K562 (cell line): ENCODE results near the gene GPR176. TPM values are rescaled to one million over a fixed set of nuclear protein-coding genes. Genes with fewer than 3 reads are reported as not detected.

Source experiments
- ATAC-seq: fragments of 200-7000 bp; cut with Tn5 transposase; 3 replicates; pipeline ENCODE4 v1.9.1; 2020; ENCODE audit warnings: moderate library complexity
- BruUV-seq: library from RNA; stranded (reverse); fragments of 400-500 nt; replicated peaks from 2 replicates; lab custom pipeline; 2021; lab: Mats Ljungman, UMichigan
- CTCF ChIA-PET: fragments of 300-600 bp; formaldehyde crosslinking; extraction: SDS; loops from one replicate; lab custom pipeline; 2021; ENCODE audit warnings: low intra/inter-chr PET ratio; lab: Yijun Ruan, JAX
- POLR2A ChIA-PET: fragments of 300-600, 350-650 bp; sonication (Branson Sonifier 250); formaldehyde crosslinking; extraction: SDS; loops from one replicate; lab custom pipeline; 2021; ENCODE audit warnings: antibody characterized with exemption, inconsistent platforms; lab: Yijun Ruan, JAX
- DNase-seq, 4 experiments: peaks; one replicate each; pipeline versions ENCODE4 v3.0.0 to v3.0.0-alpha.2; 2011 to 2018; ENCODE audit warnings: low spot score in 3 of 4, mixed read lengths in 3 of 4; ENCODE audit errors: extremely low read depth in 1 of 4
- FAIRE-seq: peaks from 2 replicates; lab custom pipeline; 2011; peaks lifted over from hg19 to GRCh38; lab: Jason Lieb, UNC
- H2AFZ ChIP-seq: 2 replicates; pipeline ENCODE4 v1.6.0; 2011; ENCODE audit warnings: low read depth, low read length, control low read depth, inconsistent platforms
- H3K27ac ChIP-seq: fragments of 200-600 bp; 3 replicates; pipeline ENCODE4 v1.8.0; 2011; ENCODE audit warnings: low read depth, mild to moderate bottlenecking, control low read depth, inconsistent platforms, low read length, moderate library complexity, mixed read lengths; ENCODE audit errors: extremely low read depth
- H3K27me3 ChIP-seq, 2 experiments: fragments of 300-600 bp in 1 of 2; 2 replicates in 1 of 2; 3 replicates in 1 of 2; pipeline versions ENCODE4 v1.6.0 to v1.8.0; 2011; ENCODE audit warnings: inconsistent platforms in 2 of 2, low read length in 2 of 2, mild to moderate bottlenecking in 1 of 2, mixed read lengths in 1 of 2, moderate library complexity in 1 of 2; ENCODE audit not compliant: control insufficient read depth in 2 of 2, insufficient read depth in 2 of 2
- H3K36me3 ChIP-seq: fragments of 300-600 bp; 3 replicates; pipeline ENCODE4 v1.8.0; 2011; ENCODE audit warnings: mild to moderate bottlenecking, low read length, inconsistent platforms; ENCODE audit not compliant: control insufficient read depth, insufficient read depth
- H3K4me1 ChIP-seq, 2 experiments: fragments of 200-600 bp in 1 of 2; replicated peaks in 1 of 2; 2 replicates in 1 of 2; 3 replicates in 1 of 2; pipeline versions ENCODE4 v1.5.1 to v1.8.0; 2011; ENCODE audit warnings: inconsistent platforms in 2 of 2, low read length in 2 of 2, mild to moderate bottlenecking in 1 of 2, mixed read lengths in 1 of 2, moderate library complexity in 1 of 2; ENCODE audit not compliant: control insufficient read depth in 2 of 2, insufficient read depth in 2 of 2
- H3K4me2 ChIP-seq: 2 replicates; pipeline ENCODE4 v1.6.1; 2011; ENCODE audit warnings: low read length, control low read depth, inconsistent platforms, mixed read lengths; ENCODE audit not compliant: insufficient read depth
- H3K4me3 ChIP-seq: fragments of 200-600 bp; sonication (generic), shearing (Covaris generic); 2 replicates; pipeline ENCODE4 v1.5.1; 2016; ENCODE audit warnings: control low read depth, inconsistent platforms
- H3K79me2 ChIP-seq: fragments of 200-600 bp; 3 replicates; pipeline ENCODE4 v1.8.0; 2011; ENCODE audit warnings: low read length, inconsistent platforms; ENCODE audit not compliant: control insufficient read depth, insufficient read depth
- H3K9ac ChIP-seq, 2 experiments: 2 replicates each; pipeline versions ENCODE4 v1.6.0 to v1.6.1; 2011; ENCODE audit warnings: low read depth in 2 of 2, low read length in 2 of 2, control low read depth in 1 of 2, inconsistent platforms in 1 of 2, mild to moderate bottlenecking in 1 of 2, mixed read lengths in 1 of 2; ENCODE audit not compliant: insufficient read depth in 1 of 2
- H3K9me1 ChIP-seq: one replicate; pipeline ENCODE4 v1.6.0; 2011; ENCODE audit warnings: inconsistent platforms, mild to moderate bottlenecking, low read length, moderate library complexity; ENCODE audit not compliant: control insufficient read depth, insufficient read depth
- H3K9me3 ChIP-seq: replicated peaks from 2 replicates; pipeline ENCODE4 v1.5.1; 2011; ENCODE audit warnings: low read depth, low read length, inconsistent platforms; ENCODE audit not compliant: control insufficient read depth, insufficient read depth
- H4K20me1 ChIP-seq: replicated peaks from 2 replicates; pipeline ENCODE4 v1.6.1; 2011; ENCODE audit warnings: low read length, inconsistent platforms, mixed read lengths; ENCODE audit not compliant: control insufficient read depth, insufficient read depth
- C11orf30 ChIP-seq: fragments of 450-650 bp; IDR thresholded peaks from 2 replicates; pipeline ENCODE4 v1.6.1; 2016; ENCODE audit warnings: low read depth, mild to moderate bottlenecking
- CEBPB ChIP-seq: fragments of 450-650 bp; IDR thresholded peaks from 2 replicates; pipeline ENCODE4 v1.6.1; 2016; ENCODE audit warnings: missing genetic modification characterization, missing compliant biosample characterization
- CEBPG ChIP-seq, 3 experiments: fragments of 200-800 bp in 1 of 3; sonication (Bioruptor generic) in 1 of 3; sonication (generic) in 1 of 3; formaldehyde crosslinking in 1 of 3; IDR thresholded peaks in 2 of 3; conservative IDR thresholded peaks in 1 of 3; 2 replicates each; pipeline versions ENCODE4 v1.6.1 to v1.8.0; 2016 to 2022; ENCODE audit warnings: missing compliant biosample characterization in 2 of 3, missing genetic modification characterization in 2 of 3, mild to moderate bottlenecking in 1 of 3, missing genetic modification reagents in 1 of 3
- FOSL1 ChIP-seq: fragments of 200-800 bp; sonication (Bioruptor generic); conservative IDR thresholded peaks from 2 replicates; pipeline ENCODE4 v1.6.1; 2016; ENCODE audit warnings: missing genetic modification characterization, missing compliant biosample characterization
- L3MBTL2 ChIP-seq: fragments of 450-650 bp; IDR thresholded peaks from 2 replicates; pipeline ENCODE4 v1.6.1; 2016; ENCODE audit warnings: mild to moderate bottlenecking, moderate library complexity
- NCOR1 ChIP-seq: fragments of 450-650 bp; IDR thresholded peaks from 2 replicates; pipeline ENCODE4 v1.6.1; 2016; ENCODE audit warnings: mild to moderate bottlenecking, moderate library complexity
- RBM15 ChIP-seq: fragments of 200-400 bp; formaldehyde crosslinking; IDR thresholded peaks from 2 replicates; pipeline ENCODE4 v1.6.1; 2018; ENCODE audit warnings: mild to moderate bottlenecking, low read length, moderate library complexity; ENCODE audit not compliant: insufficient read depth
- SLC30A9 ChIP-seq: fragments of 250-450 bp; sonication (Bioruptor Pico); IDR thresholded peaks from 2 replicates; pipeline ENCODE4 v1.8.0; 2022; ENCODE audit warnings: mild to moderate bottlenecking, moderate library complexity
- SNRNP70 ChIP-seq: fragments of 200-400 bp; formaldehyde crosslinking; optimal IDR thresholded peaks from 2 replicates; pipeline ENCODE3; 2017; ENCODE audit warnings: low read depth, low read length
- WGBS: fragments of 100-300 bp; shearing (Covaris generic); methylation state at CpG from one replicate; pipeline ENCODE4 v1.1.6; 2016; ENCODE audit warnings: low coverage, mixed read lengths; ENCODE audit not compliant: insufficient coverage; ENCODE audit errors: missing lambda C conversion rate; 5-methylcytosine and 5-hydroxymethylcytosine counted together
- in situ Hi-C: fragments of 300-500 bp; cut with MboI; formaldehyde crosslinking; loops from 4 replicates; pipeline ENCODE4 v1.15.0; 2018; ENCODE audit warnings: inconsistent platforms, mixed read lengths
- intact Hi-C: fragments of 100-400 bp; cut with micrococcal nuclease; formaldehyde crosslinking; loops from 2 replicates; pipeline ENCODE4 v1.14.2; 2022
- polyA plus RNA-seq, 8 experiments: library from polyadenylated mRNA; depleted of rRNA in 4 of 8; stranded (reverse) in 5 of 8; unstranded in 3 of 8; fragments of >200 nt; fragmentation: Nextera tagmentation in 2 of 8; fragmentation: Illumina TruSeq in 1 of 8; extraction: Ambion mirVana in 2 of 8; extraction: Trizol in 1 of 8; gene quantifications; 2 replicates each; pipeline versions ENCODE4 v1.2.1 to v1.2.3, GENCODE V29; 2011 to 2014; ENCODE audit warnings: inconsistent platforms in 1 of 8, missing spikeins in 1 of 8
- total RNA-seq, 7 experiments: library from RNA; depleted of rRNA in 6 of 7; stranded (reverse); fragments of >200 nt in 6 of 7; fragmentation: Illumina TruSeq in 2 of 7; extraction: Trizol in 2 of 7; gene quantifications; 2 replicates each; pipeline versions ENCODE4 v1.2.1 to v1.2.3, GENCODE V29; 2011 to 2021; ENCODE audit warnings: low replicate concordance in 1 of 7
- TF ChIP-seq, protein P1 (sequence below): fragments of 250-450 bp; sonication (Bioruptor Pico); IDR thresholded peaks from 2 replicates; pipeline ENCODE4 v1.4.0; 2020; ENCODE audit warnings: mild to moderate bottlenecking, moderate library complexity, borderline replicate concordance
- TF ChIP-seq, protein P2 (sequence below), 2 experiments: fragments of 450-650 bp; IDR thresholded peaks; 2 replicates each; pipeline ENCODE4 v1.6.1; 2016
- TF ChIP-seq, protein P3 (sequence below): fragments of 450-650 bp; IDR thresholded peaks from 2 replicates; pipeline ENCODE4 v1.6.1; 2016; ENCODE audit warnings: missing biosample characterization, missing genetic modification characterization

GPR176 gene
- total and polyA plus RNA-seq, 9 of the 15 experiments (the other 6 are each of a cell fraction or from before 2014, with no cell fraction given), result 0.03 to 1.2 (median 0.76) TPM

DNA sequence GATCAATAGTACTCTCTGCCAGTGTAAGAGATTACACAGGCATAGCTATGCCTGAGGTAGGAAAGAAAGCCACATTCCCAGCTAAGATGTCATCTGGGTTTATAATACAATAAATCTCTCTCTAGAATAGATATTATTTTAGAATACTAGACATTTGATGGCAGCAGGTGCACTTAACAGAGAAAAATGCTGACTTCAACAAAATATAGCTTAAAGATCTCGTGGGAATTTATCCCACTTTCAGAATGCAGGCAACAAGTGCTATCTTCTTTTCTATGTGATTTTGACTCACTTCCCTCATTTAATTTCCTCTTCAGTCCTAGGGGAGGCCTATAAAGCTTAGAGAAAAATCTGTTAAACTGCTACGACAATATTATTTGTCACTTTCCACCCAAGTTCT lies 76.5 kb downstream of the GPR176 start (continued):
- TF ChIP-seq, protein P1, sequence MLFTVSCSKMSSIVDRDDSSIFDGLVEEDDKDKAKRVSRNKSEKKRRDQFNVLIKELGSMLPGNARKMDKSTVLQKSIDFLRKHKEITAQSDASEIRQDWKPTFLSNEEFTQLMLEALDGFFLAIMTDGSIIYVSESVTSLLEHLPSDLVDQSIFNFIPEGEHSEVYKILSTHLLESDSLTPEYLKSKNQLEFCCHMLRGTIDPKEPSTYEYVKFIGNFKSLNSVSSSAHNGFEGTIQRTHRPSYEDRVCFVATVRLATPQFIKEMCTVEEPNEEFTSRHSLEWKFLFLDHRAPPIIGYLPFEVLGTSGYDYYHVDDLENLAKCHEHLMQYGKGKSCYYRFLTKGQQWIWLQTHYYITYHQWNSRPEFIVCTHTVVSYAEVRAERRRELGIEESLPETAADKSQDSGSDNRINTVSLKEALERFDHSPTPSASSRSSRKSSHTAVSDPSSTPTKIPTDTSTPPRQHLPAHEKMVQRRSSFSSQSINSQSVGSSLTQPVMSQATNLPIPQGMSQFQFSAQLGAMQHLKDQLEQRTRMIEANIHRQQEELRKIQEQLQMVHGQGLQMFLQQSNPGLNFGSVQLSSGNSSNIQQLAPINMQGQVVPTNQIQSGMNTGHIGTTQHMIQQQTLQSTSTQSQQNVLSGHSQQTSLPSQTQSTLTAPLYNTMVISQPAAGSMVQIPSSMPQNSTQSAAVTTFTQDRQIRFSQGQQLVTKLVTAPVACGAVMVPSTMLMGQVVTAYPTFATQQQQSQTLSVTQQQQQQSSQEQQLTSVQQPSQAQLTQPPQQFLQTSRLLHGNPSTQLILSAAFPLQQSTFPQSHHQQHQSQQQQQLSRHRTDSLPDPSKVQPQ (CRISPR knock-in tag), result no peak
- TF ChIP-seq, protein P2, sequence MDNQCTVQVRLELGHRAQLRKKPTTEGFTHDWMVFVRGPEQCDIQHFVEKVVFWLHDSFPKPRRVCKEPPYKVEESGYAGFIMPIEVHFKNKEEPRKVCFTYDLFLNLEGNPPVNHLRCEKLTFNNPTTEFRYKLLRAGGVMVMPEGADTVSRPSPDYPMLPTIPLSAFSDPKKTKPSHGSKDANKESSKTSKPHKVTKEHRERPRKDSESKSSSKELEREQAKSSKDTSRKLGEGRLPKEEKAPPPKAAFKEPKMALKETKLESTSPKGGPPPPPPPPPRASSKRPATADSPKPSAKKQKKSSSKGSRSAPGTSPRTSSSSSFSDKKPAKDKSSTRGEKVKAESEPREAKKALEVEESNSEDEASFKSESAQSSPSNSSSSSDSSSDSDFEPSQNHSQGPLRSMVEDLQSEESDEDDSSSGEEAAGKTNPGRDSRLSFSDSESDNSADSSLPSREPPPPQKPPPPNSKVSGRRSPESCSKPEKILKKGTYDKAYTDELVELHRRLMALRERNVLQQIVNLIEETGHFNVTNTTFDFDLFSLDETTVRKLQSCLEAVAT (IDR thresholded peaks at IDR 0.05), result no peak
- no peak for TF ChIP-seq SNRNP70
- TF ChIP-seq C11orf30, result peak; percentile 63
- no peak for TF ChIP-seq SLC30A9
- TF ChIP-seq, all 486 proteins: peak for 5

DNA sequence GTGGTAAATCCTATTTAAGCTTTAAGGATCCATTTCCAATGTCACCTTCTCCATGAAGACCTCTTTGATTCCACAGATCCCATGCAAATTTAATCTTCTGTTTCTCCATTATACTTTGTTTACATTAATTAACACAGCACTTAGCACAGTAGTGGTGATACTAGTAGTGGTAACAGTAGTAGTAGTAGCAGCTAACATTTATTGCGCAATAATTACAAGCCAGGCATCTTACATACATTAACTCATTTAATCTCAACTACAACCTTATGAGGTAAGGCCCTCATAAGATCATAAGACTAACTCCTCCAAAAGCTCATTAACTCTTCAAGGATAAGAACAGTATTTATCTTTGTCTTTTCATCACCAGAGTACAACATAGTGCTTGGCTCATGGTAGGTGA lies 82.6 kb downstream of the GPR176 start:
- Histone ChIP-seq H3K9me1 (no peaks in the 10 kb centered on the region), H3K4me3 (no peak overlapping the region), H3K4me2 (no peak overlapping the region), H3K9ac (no peak overlapping the region), H4K20me1 (no peaks in the 10 kb centered on the region), H3K9me3 (no peaks in the 10 kb centered on the region), H3K4me1 (no peaks in the 10 kb centered on the region), H3K27ac (no peak overlapping the region), H3K36me3 (no peaks in the 10 kb centered on the region), H3K27me3 (peaks cover 0 to 5% of the 10 kb centered on the region in 2 experiments; a peak in 1 of 5 replicates), H3K79me2 (no peaks in the 10 kb centered on the region), H2AFZ (no peak overlapping the region)
- TF ChIP-seq, protein P3, sequence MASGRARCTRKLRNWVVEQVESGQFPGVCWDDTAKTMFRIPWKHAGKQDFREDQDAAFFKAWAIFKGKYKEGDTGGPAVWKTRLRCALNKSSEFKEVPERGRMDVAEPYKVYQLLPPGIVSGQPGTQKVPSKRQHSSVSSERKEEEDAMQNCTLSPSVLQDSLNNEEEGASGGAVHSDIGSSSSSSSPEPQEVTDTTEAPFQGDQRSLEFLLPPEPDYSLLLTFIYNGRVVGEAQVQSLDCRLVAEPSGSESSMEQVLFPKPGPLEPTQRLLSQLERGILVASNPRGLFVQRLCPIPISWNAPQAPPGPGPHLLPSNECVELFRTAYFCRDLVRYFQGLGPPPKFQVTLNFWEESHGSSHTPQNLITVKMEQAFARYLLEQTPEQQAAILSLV (tag), result peak; percentile 91
- TF ChIP-seq CEBPB (tag), result peak; percentile 97
- no peak for TF ChIP-seq FOSL1 (tag)
- no peak for TF ChIP-seq NCOR1
- TF ChIP-seq RBM15, result no peak
- TF ChIP-seq L3MBTL2, result no peak
- TF ChIP-seq CEBPG (CRISPR knock-in tag; IDR thresholded peaks at IDR 0.05), result peak; percentile 52
- peak; percentile 85 to 100 for TF ChIP-seq CEBPG (tag; conservative IDR thresholded peaks at IDR 0.05 in 1 of 2, IDR thresholded peaks at IDR 0.05 in 1 of 2)
- 9% methylated on average over 1 of the region's 1 CpG for WGBS
- POLR2A ChIA-PET, result interaction anchor here (0.7 to 1.5 kb wide), 3 partner anchors 11 to 126 kb away, joined by 3 to 6 read pairs (median 3); no protein-coding TSS in a partner anchor
- FAIRE-seq (no peak), DNase-seq (no peak), ATAC-seq (no peak)
- intact Hi-C loops (no loop called here), in situ Hi-C loops (no loop called here)
- CTCF ChIA-PET, result no interaction called here
- BruUV-seq, result no TSS peak
